ENCODE results near the gene ZNF682.
"Not testable (repeated sequence)": the region's sequence is repeated elsewhere in the genome, so short reads cannot be mapped to it uniquely, and the experiment has no call there.

- TF ChIP-seq CTCF, POLR2A (IDR thresholded peaks at IDR 0.05): not testable (repeated sequence)
Measured at GRCh38 chr19:19957766-19958165, 81.5 kb downstream of the ZNF682 start.

Data from body of pancreas (tissue), 4 donors.